ENCODE data around the gene BMPR1B.
"Not testable (repeated sequence)": the region's sequence is repeated elsewhere in the genome, so short reads cannot be mapped to it uniquely, and the experiment has no call there.

BMPR1B gene

GRCh38 chr4:95095348-95095974 lies 337.7 kb downstream of the BMPR1B start:
- no peak for DNase-seq

- DNase-seq, result no peak
Observed at GRCh38 chr4:95102162-95102790, 344.5 kb downstream of the BMPR1B start.

- no peak for DNase-seq
Observed at GRCh38 chr4:95105112-95105511, 347.4 kb downstream of the BMPR1B start.

- DNase-seq, result no peak
Observed at GRCh38 chr4:95105983-95106382, 348.2 kb downstream of the BMPR1B start.

- DNase-seq, result no peak
Observed at GRCh38 chr4:95106408-95106928, 348.7 kb downstream of the BMPR1B start.

GRCh38 chr4:95107004-95107403 lies 349.2 kb downstream of the BMPR1B start:
- no peak for DNase-seq

- DNase-seq, result no peak
Observed at GRCh38 chr4:95107635-95108034, 349.9 kb downstream of the BMPR1B start.

GRCh38 chr4:95108883-95109421 lies 351.2 kb downstream of the BMPR1B start:
- DNase-seq, result no peak

GRCh38 chr4:95114521-95114920 lies 356.8 kb downstream of the BMPR1B start:
- DNase-seq, result no peak

GRCh38 chr4:95118497-95118896 lies 360.7 kb downstream of the BMPR1B start:
- DNase-seq, result no peak

GRCh38 chr4:95120456-95120855 lies 362.7 kb downstream of the BMPR1B start:
- DNase-seq, result no peak

GRCh38 chr4:95122001-95122400 lies 364.2 kb downstream of the BMPR1B start:
- no peak for DNase-seq

GRCh38 chr4:95124906-95125504 lies 367.2 kb downstream of the BMPR1B start:
- DNase-seq, result no peak

GRCh38 chr4:95129031-95129430 lies 371.3 kb downstream of the BMPR1B start:
- no peak for DNase-seq

GRCh38 chr4:95129821-95130311 lies 372.1 kb downstream of the BMPR1B start:
- DNase-seq, result no peak

- not testable (repeated sequence) for DNase-seq
Observed at GRCh38 chr4:95134016-95134415, 376.3 kb downstream of the BMPR1B start.

- not testable (repeated sequence) for DNase-seq
Observed at GRCh38 chr4:95139424-95139823, 381.7 kb downstream of the BMPR1B start.

GRCh38 chr4:95141361-95141760 lies 383.6 kb downstream of the BMPR1B start:
- DNase-seq, result no peak

GRCh38 chr4:95142932-95143331 lies 385.2 kb downstream of the BMPR1B start:
- DNase-seq, result no peak

GRCh38 chr4:95151255-95151654 lies 393.5 kb downstream of the BMPR1B start:
- DNase-seq, result no peak

- no peak for DNase-seq
Observed at GRCh38 chr4:95153182-95153581, 395.4 kb downstream of the BMPR1B start.

GRCh38 chr4:95155759-95156451 lies 398.1 kb downstream of the BMPR1B start:
- DNase-seq, result no peak

GRCh38 chr4:95156452-95156765 lies 398.7 kb downstream of the BMPR1B start:
- DNase-seq, result no peak
